ENCODE data around the gene ZNF750.

- TF ChIP-seq EZH2 (IDR thresholded peaks at IDR 0.05; ENCODE audit: low read length), result no peak
- TF ChIP-seq, protein P1, sequence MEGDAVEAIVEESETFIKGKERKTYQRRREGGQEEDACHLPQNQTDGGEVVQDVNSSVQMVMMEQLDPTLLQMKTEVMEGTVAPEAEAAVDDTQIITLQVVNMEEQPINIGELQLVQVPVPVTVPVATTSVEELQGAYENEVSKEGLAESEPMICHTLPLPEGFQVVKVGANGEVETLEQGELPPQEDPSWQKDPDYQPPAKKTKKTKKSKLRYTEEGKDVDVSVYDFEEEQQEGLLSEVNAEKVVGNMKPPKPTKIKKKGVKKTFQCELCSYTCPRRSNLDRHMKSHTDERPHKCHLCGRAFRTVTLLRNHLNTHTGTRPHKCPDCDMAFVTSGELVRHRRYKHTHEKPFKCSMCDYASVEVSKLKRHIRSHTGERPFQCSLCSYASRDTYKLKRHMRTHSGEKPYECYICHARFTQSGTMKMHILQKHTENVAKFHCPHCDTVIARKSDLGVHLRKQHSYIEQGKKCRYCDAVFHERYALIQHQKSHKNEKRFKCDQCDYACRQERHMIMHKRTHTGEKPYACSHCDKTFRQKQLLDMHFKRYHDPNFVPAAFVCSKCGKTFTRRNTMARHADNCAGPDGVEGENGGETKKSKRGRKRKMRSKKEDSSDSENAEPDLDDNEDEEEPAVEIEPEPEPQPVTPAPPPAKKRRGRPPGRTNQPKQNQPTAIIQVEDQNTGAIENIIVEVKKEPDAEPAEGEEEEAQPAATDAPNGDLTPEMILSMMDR (optimal IDR thresholded peaks at IDR 0.05 in 1 of 3, IDR thresholded peaks at IDR 0.05 in 1 of 3, conservative IDR thresholded peaks at IDR 0.05 in 1 of 3; ENCODE audit: extremely low read depth in 1 of 3, insufficient read depth in 2 of 3, low read length in 3 of 3), result no peak
These were observed 37.6 kb downstream of the ZNF750 start for GRCh38 chr17:82802075-82802780.

All from keratinocyte (primary cell).